H1 (cell line): Measurements from ENCODE around the gene MIGA1. TPM values are rescaled to one million over a fixed set of nuclear protein-coding genes. Genes with fewer than 3 reads are reported as not detected.

Experiments
- BCL11A ChIP-seq, 2 experiments: IDR thresholded peaks; one replicate each; pipeline ENCODE4 v1.6.1; 2011; ENCODE audit warnings: low read depth in 2 of 2, low read length in 2 of 2, mild to moderate bottlenecking in 2 of 2
- CHD2 ChIP-seq: IDR thresholded peaks from 2 replicates; pipeline ENCODE4 v1.6.1; 2012; ENCODE audit warnings: low read length, improper control_type of control experiment
- EP300 ChIP-seq, 2 experiments: IDR thresholded peaks; 1 replicate in 1 of 2; 2 replicates in 1 of 2; pipeline ENCODE4 v1.6.1; 2011 to 2012; ENCODE audit warnings: low read depth in 2 of 2, low read length in 2 of 2, mild to moderate bottlenecking in 2 of 2, borderline replicate concordance in 1 of 2, inconsistent platforms in 1 of 2, moderate library complexity in 1 of 2
- PHF8 ChIP-seq: fragments of 200-600 bp; sonication (generic); conservative IDR thresholded peaks from 2 replicates; pipeline ENCODE4 v1.7.1; 2012; ENCODE audit warnings: low read depth, mild to moderate bottlenecking, inconsistent platforms, low read length, moderate library complexity
- POU5F1 ChIP-seq: IDR thresholded peaks from 2 replicates; pipeline ENCODE4 v1.6.1; 2011; ENCODE audit warnings: low read depth, mild to moderate bottlenecking, low read length, moderate library complexity
- SAP30 ChIP-seq: fragments of 300-600 bp; sonication (generic); IDR thresholded peaks from 2 replicates; pipeline ENCODE4 v1.7.1; 2012; ENCODE audit warnings: low read length, moderate library complexity, mild to moderate bottlenecking, inconsistent platforms; ENCODE audit not compliant: insufficient read depth, insufficient replicate concordance
- TAF1 ChIP-seq: IDR thresholded peaks from 2 replicates; pipeline ENCODE4 v1.6.1; 2011; ENCODE audit warnings: mild to moderate bottlenecking, low read depth, low read length
- polyA plus RNA-seq, 7 experiments: library from polyadenylated mRNA; depleted of rRNA in 3 of 7; stranded (reverse) in 5 of 7; unstranded in 2 of 7; fragments of >200 nt in 5 of 7; fragments of 200-250 nt in 2 of 7; gene quantifications; 1 replicate in 5 of 7; 2 replicates in 1 of 7; 4 replicates in 1 of 7; pipeline versions ENCODE4 v1.2.1 to v1.2.3, GENCODE V29; 2011 to 2013; ENCODE audit warnings: missing spikeins in 2 of 7, mixed read lengths in 2 of 7
- total RNA-seq: library from RNA; stranded (reverse); fragmentation: NEBNext Ultra II Directional; extraction: Animal tissue kit (Norgen Biotek cat#: 25700); gene quantifications from 2 replicates; pipeline ENCODE4 v1.2.1, GENCODE V29; 2021
- TF ChIP-seq, protein P1 (sequence below): fragments of 300-600 bp; sonication (generic); IDR thresholded peaks from 2 replicates; pipeline ENCODE4 v1.7.1; 2012; ENCODE audit warnings: low read length, moderate library complexity, mild to moderate bottlenecking, inconsistent platforms; ENCODE audit not compliant: insufficient replicate concordance

Gene MIGA1
- total and polyA plus RNA-seq, 2 of the 8 experiments (the other 6 are each of a cell fraction or from before 2014, with no cell fraction given): 0.95 to 7.0 TPM

- TF ChIP-seq, protein P1, sequence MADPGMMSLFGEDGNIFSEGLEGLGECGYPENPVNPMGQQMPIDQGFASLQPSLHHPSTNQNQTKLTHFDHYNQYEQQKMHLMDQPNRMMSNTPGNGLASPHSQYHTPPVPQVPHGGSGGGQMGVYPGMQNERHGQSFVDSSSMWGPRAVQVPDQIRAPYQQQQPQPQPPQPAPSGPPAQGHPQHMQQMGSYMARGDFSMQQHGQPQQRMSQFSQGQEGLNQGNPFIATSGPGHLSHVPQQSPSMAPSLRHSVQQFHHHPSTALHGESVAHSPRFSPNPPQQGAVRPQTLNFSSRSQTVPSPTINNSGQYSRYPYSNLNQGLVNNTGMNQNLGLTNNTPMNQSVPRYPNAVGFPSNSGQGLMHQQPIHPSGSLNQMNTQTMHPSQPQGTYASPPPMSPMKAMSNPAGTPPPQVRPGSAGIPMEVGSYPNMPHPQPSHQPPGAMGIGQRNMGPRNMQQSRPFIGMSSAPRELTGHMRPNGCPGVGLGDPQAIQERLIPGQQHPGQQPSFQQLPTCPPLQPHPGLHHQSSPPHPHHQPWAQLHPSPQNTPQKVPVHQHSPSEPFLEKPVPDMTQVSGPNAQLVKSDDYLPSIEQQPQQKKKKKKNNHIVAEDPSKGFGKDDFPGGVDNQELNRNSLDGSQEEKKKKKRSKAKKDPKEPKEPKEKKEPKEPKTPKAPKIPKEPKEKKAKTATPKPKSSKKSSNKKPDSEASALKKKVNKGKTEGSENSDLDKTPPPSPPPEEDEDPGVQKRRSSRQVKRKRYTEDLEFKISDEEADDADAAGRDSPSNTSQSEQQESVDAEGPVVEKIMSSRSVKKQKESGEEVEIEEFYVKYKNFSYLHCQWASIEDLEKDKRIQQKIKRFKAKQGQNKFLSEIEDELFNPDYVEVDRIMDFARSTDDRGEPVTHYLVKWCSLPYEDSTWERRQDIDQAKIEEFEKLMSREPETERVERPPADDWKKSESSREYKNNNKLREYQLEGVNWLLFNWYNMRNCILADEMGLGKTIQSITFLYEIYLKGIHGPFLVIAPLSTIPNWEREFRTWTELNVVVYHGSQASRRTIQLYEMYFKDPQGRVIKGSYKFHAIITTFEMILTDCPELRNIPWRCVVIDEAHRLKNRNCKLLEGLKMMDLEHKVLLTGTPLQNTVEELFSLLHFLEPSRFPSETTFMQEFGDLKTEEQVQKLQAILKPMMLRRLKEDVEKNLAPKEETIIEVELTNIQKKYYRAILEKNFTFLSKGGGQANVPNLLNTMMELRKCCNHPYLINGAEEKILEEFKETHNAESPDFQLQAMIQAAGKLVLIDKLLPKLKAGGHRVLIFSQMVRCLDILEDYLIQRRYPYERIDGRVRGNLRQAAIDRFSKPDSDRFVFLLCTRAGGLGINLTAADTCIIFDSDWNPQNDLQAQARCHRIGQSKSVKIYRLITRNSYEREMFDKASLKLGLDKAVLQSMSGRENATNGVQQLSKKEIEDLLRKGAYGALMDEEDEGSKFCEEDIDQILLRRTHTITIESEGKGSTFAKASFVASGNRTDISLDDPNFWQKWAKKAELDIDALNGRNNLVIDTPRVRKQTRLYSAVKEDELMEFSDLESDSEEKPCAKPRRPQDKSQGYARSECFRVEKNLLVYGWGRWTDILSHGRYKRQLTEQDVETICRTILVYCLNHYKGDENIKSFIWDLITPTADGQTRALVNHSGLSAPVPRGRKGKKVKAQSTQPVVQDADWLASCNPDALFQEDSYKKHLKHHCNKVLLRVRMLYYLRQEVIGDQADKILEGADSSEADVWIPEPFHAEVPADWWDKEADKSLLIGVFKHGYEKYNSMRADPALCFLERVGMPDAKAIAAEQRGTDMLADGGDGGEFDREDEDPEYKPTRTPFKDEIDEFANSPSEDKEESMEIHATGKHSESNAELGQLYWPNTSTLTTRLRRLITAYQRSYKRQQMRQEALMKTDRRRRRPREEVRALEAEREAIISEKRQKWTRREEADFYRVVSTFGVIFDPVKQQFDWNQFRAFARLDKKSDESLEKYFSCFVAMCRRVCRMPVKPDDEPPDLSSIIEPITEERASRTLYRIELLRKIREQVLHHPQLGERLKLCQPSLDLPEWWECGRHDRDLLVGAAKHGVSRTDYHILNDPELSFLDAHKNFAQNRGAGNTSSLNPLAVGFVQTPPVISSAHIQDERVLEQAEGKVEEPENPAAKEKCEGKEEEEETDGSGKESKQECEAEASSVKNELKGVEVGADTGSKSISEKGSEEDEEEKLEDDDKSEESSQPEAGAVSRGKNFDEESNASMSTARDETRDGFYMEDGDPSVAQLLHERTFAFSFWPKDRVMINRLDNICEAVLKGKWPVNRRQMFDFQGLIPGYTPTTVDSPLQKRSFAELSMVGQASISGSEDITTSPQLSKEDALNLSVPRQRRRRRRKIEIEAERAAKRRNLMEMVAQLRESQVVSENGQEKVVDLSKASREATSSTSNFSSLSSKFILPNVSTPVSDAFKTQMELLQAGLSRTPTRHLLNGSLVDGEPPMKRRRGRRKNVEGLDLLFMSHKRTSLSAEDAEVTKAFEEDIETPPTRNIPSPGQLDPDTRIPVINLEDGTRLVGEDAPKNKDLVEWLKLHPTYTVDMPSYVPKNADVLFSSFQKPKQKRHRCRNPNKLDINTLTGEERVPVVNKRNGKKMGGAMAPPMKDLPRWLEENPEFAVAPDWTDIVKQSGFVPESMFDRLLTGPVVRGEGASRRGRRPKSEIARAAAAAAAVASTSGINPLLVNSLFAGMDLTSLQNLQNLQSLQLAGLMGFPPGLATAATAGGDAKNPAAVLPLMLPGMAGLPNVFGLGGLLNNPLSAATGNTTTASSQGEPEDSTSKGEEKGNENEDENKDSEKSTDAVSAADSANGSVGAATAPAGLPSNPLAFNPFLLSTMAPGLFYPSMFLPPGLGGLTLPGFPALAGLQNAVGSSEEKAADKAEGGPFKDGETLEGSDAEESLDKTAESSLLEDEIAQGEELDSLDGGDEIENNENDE: no peak
- TF ChIP-seq CHD2 (no peak), TAF1 (no peak), SAP30 (no peak), EP300 (IDR thresholded peaks at IDR 0.05; ENCODE audit: borderline replicate concordance in 1 of 2, low read depth in 2 of 2, low read length in 2 of 2) (no peak), BCL11A (IDR thresholded peaks at IDR 0.05; ENCODE audit: low read depth in 2 of 2, low read length in 2 of 2) (no peak), POU5F1 (no peak), PHF8 (no peak)
These were observed 126.6 kb downstream of the MIGA1 start (continued) for GRCh38 chr1:77906019-77906545.
